H1 (cell line): ENCODE results near the gene CAMKMT. TPM values are rescaled to one million over a fixed set of nuclear protein-coding genes. Genes with fewer than 3 reads are reported as not detected.

Source experiments
- HDAC2 ChIP-seq, 2 experiments: fragments of 300-600 bp in 1 of 2; sonication (generic) in 1 of 2; IDR thresholded peaks; 2 replicates each; pipeline ENCODE4 v1.6.1; 2011 to 2012; ENCODE audit warnings: low read depth in 2 of 2, low read length in 2 of 2, mild to moderate bottlenecking in 2 of 2, moderate library complexity in 2 of 2, borderline replicate concordance in 1 of 2, inconsistent platforms in 1 of 2
- MAX ChIP-seq: IDR thresholded peaks from 2 replicates; pipeline ENCODE4 v1.6.1; 2012; ENCODE audit warnings: inconsistent platforms
- RAD21 ChIP-seq, 2 experiments: IDR thresholded peaks in 1 of 2; conservative IDR thresholded peaks in 1 of 2; 2 replicates each; pipeline ENCODE4 v1.6.1; 2011; ENCODE audit warnings: low read depth in 2 of 2, low read length in 2 of 2, improper control_type of control experiment in 1 of 2, inconsistent platforms in 1 of 2, mild to moderate bottlenecking in 1 of 2, moderate library complexity in 1 of 2
- TBP ChIP-seq: IDR thresholded peaks from 2 replicates; pipeline ENCODE4 v1.6.1; 2011; ENCODE audit warnings: low read depth, low read length, improper control_type of control experiment
- polyA plus RNA-seq, 7 experiments: library from polyadenylated mRNA; depleted of rRNA in 3 of 7; stranded (reverse) in 5 of 7; unstranded in 2 of 7; fragments of >200 nt in 5 of 7; fragments of 200-250 nt in 2 of 7; gene quantifications; 1 replicate in 5 of 7; 2 replicates in 1 of 7; 4 replicates in 1 of 7; pipeline versions ENCODE4 v1.2.1 to v1.2.3, GENCODE V29; 2011 to 2013; ENCODE audit warnings: missing spikeins in 2 of 7, mixed read lengths in 2 of 7
- total RNA-seq: library from RNA; stranded (reverse); fragmentation: NEBNext Ultra II Directional; extraction: Animal tissue kit (Norgen Biotek cat#: 25700); gene quantifications from 2 replicates; pipeline ENCODE4 v1.2.1, GENCODE V29; 2021
- TF ChIP-seq, protein P1 (sequence below): fragments of 300-600 bp; sonication (generic); IDR thresholded peaks from 2 replicates; pipeline ENCODE4 v1.7.1; 2012; ENCODE audit warnings: low read length, moderate library complexity, mild to moderate bottlenecking, inconsistent platforms; ENCODE audit not compliant: insufficient replicate concordance
- TF ChIP-seq, protein P2 (sequence below): IDR thresholded peaks from 2 replicates; pipeline ENCODE4 v1.6.1; 2011; ENCODE audit warnings: low read depth, mild to moderate bottlenecking, low read length; ENCODE audit not compliant: insufficient read depth

Gene CAMKMT
- total and polyA plus RNA-seq, 2 of the 8 experiments (the other 6 are each of a cell fraction or from before 2014, with no cell fraction given), result 14.7 to 22.4 TPM

- TF ChIP-seq, protein P1, sequence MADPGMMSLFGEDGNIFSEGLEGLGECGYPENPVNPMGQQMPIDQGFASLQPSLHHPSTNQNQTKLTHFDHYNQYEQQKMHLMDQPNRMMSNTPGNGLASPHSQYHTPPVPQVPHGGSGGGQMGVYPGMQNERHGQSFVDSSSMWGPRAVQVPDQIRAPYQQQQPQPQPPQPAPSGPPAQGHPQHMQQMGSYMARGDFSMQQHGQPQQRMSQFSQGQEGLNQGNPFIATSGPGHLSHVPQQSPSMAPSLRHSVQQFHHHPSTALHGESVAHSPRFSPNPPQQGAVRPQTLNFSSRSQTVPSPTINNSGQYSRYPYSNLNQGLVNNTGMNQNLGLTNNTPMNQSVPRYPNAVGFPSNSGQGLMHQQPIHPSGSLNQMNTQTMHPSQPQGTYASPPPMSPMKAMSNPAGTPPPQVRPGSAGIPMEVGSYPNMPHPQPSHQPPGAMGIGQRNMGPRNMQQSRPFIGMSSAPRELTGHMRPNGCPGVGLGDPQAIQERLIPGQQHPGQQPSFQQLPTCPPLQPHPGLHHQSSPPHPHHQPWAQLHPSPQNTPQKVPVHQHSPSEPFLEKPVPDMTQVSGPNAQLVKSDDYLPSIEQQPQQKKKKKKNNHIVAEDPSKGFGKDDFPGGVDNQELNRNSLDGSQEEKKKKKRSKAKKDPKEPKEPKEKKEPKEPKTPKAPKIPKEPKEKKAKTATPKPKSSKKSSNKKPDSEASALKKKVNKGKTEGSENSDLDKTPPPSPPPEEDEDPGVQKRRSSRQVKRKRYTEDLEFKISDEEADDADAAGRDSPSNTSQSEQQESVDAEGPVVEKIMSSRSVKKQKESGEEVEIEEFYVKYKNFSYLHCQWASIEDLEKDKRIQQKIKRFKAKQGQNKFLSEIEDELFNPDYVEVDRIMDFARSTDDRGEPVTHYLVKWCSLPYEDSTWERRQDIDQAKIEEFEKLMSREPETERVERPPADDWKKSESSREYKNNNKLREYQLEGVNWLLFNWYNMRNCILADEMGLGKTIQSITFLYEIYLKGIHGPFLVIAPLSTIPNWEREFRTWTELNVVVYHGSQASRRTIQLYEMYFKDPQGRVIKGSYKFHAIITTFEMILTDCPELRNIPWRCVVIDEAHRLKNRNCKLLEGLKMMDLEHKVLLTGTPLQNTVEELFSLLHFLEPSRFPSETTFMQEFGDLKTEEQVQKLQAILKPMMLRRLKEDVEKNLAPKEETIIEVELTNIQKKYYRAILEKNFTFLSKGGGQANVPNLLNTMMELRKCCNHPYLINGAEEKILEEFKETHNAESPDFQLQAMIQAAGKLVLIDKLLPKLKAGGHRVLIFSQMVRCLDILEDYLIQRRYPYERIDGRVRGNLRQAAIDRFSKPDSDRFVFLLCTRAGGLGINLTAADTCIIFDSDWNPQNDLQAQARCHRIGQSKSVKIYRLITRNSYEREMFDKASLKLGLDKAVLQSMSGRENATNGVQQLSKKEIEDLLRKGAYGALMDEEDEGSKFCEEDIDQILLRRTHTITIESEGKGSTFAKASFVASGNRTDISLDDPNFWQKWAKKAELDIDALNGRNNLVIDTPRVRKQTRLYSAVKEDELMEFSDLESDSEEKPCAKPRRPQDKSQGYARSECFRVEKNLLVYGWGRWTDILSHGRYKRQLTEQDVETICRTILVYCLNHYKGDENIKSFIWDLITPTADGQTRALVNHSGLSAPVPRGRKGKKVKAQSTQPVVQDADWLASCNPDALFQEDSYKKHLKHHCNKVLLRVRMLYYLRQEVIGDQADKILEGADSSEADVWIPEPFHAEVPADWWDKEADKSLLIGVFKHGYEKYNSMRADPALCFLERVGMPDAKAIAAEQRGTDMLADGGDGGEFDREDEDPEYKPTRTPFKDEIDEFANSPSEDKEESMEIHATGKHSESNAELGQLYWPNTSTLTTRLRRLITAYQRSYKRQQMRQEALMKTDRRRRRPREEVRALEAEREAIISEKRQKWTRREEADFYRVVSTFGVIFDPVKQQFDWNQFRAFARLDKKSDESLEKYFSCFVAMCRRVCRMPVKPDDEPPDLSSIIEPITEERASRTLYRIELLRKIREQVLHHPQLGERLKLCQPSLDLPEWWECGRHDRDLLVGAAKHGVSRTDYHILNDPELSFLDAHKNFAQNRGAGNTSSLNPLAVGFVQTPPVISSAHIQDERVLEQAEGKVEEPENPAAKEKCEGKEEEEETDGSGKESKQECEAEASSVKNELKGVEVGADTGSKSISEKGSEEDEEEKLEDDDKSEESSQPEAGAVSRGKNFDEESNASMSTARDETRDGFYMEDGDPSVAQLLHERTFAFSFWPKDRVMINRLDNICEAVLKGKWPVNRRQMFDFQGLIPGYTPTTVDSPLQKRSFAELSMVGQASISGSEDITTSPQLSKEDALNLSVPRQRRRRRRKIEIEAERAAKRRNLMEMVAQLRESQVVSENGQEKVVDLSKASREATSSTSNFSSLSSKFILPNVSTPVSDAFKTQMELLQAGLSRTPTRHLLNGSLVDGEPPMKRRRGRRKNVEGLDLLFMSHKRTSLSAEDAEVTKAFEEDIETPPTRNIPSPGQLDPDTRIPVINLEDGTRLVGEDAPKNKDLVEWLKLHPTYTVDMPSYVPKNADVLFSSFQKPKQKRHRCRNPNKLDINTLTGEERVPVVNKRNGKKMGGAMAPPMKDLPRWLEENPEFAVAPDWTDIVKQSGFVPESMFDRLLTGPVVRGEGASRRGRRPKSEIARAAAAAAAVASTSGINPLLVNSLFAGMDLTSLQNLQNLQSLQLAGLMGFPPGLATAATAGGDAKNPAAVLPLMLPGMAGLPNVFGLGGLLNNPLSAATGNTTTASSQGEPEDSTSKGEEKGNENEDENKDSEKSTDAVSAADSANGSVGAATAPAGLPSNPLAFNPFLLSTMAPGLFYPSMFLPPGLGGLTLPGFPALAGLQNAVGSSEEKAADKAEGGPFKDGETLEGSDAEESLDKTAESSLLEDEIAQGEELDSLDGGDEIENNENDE, result no peak
- no peak for TF ChIP-seq MAX
- no peak for TF ChIP-seq TBP
- no peak for TF ChIP-seq HDAC2 (IDR thresholded peaks at IDR 0.05; ENCODE audit: borderline replicate concordance in 1 of 2, low read depth in 2 of 2, low read length in 2 of 2)
- TF ChIP-seq, protein P2, sequence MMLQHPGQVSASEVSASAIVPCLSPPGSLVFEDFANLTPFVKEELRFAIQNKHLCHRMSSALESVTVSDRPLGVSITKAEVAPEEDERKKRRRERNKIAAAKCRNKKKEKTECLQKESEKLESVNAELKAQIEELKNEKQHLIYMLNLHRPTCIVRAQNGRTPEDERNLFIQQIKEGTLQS, result no peak
- no peak for TF ChIP-seq RAD21 (IDR thresholded peaks at IDR 0.05 in 1 of 2, conservative IDR thresholded peaks at IDR 0.05 in 1 of 2; ENCODE audit: low read depth in 2 of 2, low read length in 2 of 2)
These were observed 67.3 kb downstream of the CAMKMT start (continued) for GRCh38 chr2:44429034-44429433.
